DMS153 (cell line): Measurements from ENCODE around the gene PTCH1.

Source experiments
- DNase-seq: peaks from one replicate; lab custom pipeline; 2025; lab: John Stamatoyannopoulos, UW

The PTCH1 gene

GRCh38 chr9:95516734-95517558, at the start of gene PTCH1:
PTCH1 (minus strand) TSS chr9:95516971.
- no peak for DNase-seq

- no peak for DNase-seq
Measured at GRCh38 chr9:95565982-95566381, 49.2 kb upstream of the PTCH1 start.

- no peak for DNase-seq
Measured at GRCh38 chr9:95561913-95562312, 45.1 kb upstream of the PTCH1 start.

GRCh38 chr9:95557142-95557541, 40.4 kb upstream of the PTCH1 start:
- no peak for DNase-seq

- DNase-seq: no peak
Measured at GRCh38 chr9:95556521-95556920, 39.8 kb upstream of the PTCH1 start.

DNA sequence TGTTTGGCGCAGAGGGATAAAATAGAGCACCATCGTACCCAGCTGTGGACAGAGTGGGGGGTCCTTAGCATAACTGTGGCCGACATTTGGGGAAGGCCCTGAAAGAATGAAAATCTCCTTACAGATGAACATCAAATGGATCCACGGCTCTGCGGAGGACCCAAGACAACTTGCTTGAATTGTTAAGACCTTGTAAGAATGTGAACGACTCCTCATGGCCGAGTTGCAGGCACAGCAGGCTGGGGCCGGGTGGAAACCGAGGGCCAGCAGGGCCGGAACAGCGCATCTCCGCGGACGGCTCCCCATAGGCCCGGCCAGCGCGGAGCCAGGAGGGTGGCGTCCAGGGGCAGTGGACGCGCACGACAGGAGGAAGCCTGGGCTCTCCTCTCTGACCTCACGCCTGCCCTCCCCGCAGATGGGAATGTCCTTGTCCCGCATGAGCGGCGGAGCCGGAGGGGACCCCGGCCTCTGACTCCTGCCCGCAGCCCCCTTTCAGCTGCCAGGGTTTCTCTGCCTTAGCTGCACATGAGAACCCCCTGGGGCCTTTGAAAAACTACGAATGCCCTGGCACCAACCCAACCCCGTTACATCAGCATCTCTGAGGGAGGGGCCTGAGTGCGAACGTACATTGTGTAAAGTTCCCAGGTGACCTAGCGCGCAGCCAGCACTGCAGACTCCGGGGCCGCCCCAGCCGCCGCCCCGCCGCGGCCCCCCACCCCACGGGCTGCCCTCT, 36.2 kb upstream of the PTCH1 start:
- no peak for DNase-seq

DNA sequence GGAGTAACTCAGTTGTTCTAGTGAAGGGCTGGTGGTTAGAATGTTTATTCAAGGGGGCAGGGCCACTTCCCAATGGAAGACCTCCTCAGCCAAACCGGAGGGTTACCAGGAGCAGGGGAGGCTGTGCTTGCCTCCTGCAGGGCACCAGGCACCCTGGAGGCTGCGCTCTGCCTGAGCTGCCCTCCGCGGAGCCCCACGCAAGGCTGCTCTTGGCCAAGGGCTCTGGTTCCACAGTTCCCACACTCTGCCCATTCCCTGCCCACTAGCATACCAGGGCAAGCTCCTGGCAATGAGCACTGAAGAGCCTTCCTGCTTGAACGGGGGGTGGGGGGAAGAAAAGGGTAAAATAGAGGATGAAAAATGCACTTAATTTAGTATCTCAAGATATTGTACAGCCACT, 35.5 kb upstream of the PTCH1 start:
- no peak for DNase-seq

- DNase-seq: no peak
Measured at GRCh38 chr9:95551406-95551805, 34.6 kb upstream of the PTCH1 start.

- no peak for DNase-seq
Measured at GRCh38 chr9:95545831-95546567, 29.2 kb upstream of the PTCH1 start.

- DNase-seq: no peak
Measured at GRCh38 chr9:95533996-95534680, 17.4 kb upstream of the PTCH1 start.

DNA sequence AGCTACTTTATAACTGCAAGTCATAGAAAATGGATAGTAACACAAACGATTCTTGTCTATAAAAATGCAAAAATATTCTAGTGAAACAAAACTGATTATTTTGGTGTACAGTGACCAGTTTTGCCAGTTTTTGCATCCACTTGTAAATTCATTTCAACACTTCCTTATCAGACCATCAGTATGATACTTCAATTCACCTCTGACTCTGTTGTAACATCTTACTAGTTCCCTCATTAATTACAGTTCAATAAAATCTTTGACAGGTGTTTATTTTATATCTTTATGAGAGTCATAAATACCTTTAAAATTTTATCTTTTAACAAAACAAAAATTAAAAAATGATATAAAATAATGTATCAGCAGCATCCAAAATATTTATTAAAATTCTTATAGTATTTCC, 13.1 kb upstream of the PTCH1 start:
- DNase-seq: no peak

GRCh38 chr9:95528908-95529502, 12.2 kb upstream of the PTCH1 start:
- no peak for DNase-seq

GRCh38 chr9:95522871-95523370, 6.2 kb upstream of the PTCH1 start:
- no peak for DNase-seq

DNA sequence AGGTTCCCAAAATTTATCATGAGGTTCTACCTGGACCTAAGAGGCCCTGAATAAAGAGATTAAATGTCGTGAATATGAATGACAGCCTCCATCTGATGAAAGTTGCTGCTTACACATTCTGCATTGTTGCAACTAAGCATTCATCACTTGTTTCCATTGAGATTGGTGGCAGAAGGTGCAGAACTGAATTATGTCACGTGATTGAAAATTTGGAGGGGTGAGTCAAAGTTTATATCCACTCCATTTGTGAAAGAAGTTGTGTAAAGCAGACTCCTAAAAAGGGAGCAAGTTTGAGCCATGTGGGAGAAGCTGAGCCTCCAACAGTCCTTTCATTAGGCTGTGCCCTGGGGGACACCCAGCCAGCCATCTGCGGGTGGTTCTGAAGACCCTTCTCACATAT, 4.9 kb upstream of the PTCH1 start:
- no peak for DNase-seq

DNA sequence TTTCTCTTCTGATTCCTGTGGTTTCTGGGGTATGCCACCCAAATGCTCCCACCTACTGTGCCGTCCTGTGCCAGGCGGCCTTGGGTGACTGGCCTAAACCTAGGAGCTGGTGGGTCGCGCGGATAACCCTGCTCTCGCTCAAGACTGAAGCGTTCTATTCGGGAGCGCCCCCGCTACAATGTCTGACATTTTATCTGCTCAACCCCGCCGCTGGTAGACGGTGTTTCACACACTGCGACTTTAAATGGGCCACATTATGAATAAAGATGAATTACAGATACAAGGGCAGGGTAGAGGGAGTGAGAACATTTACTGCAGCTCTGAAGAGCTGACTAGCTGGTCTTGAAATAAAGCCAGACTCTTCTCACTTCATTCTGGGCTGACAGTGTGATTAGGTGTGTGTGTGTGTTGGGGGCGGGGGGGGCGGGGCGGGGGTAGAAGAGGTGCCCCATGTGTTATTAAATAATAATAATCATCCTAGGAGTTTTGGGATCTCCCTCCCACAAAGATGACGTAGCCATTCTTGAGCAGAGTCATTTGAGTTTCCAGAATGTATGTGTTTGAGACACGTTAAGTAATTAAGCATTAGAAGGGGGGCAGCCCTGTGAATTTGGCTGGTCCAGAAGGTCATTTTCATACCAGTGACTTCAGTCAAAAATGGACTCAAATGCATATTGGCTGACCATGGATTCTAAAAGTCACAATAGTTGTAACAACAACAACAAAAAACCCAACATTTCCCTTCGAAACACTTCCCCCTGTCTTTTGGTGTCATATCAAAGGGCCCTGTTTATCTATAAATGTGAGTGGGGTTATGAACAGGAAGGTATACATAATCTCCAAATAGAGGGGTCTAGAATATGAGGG, 1.0 kb upstream of the PTCH1 start:
- no peak for DNase-seq

- DNase-seq: no peak
Measured at GRCh38 chr9:95516221-95516733, 494 bp downstream of the PTCH1 start.

DNA sequence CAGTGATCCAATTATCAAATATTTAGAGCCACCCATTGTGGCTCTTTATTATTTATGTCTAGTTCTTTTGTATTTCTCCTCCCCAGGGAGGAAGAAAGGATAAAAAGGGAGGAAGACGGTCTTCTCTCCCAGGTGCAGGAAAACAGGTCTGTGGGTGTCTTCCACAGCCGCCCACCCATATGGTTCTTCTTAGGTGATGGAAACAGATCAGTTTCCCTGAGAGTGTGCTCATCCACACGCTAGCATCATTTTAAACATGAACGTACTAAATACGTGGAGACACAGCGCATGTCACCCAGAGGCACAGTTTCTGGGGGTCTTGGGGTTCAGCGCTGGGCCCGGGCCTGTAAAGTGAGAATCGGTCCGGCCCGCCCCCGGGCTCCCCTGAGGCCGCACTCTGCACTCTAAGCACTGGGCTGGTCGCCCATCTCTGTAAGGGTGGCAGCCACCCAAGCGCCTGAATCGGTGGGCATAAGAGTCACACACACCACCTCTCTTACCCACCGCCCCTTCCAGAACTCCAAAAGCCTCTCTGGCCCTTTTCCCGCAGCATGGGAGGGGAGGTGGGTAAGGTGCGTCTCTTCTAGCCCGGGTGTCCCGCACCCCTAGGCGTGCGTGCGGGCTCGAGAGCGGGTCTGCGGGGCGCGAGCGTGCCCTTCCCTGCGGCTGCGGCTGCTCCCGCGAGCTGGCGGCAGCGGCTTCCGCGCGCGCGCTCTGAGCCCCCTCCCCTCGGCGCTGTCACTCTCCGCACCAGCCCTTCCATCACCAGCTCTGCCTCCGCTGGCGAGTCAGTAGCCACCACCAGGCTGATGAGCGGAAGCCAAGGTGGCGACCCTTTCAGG, 1.3 kb downstream of the PTCH1 start:
- DNase-seq: no peak

GRCh38 chr9:95514342-95514741, 2.4 kb downstream of the PTCH1 start:
- DNase-seq: no peak

DNA sequence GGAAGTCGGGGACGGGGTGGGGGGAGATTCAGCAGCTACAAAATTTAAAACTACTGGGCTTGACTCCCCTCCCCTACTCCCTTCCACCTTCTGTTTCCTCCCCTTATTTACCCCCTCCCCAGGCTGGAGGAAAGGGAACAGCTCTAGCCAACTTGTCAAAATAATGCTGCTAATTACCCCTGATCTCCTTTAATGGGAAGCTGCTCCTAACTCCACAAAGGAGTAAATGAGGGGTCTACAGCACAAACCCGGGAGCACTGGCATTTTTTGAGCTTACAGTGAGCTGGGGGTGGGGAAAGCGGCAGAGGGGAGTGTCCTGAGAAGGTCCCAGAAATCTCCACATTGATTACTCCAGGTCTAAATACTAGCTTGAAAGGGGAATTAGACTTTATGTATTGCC, 3.1 kb downstream of the PTCH1 start:
- DNase-seq: no peak
